GM18508 (cell line): ENCODE measurements around the gene PCDHA5.
"Not testable (repeated sequence)": the region's sequence is repeated elsewhere in the genome, so short reads cannot be mapped to it uniquely, and the experiment has no call there.

Experiments
- ATAC-seq: cut with Tn5 transposase; IDR thresholded peaks from one replicate; pipeline ENCODE4 v1.9.1; 2021; ENCODE audit warnings: moderate number of reproducible peaks; ENCODE audit not compliant: insufficient read depth, unreplicated experiment

The PCDHA5 gene

GRCh38 chr5:140821375-140822280 lies at the start of gene PCDHA5:
Gene PCDHA5 (plus strand): TSS chr5:140821613.
- ATAC-seq = no peak

GRCh38 chr5:140780512-140780911 lies 40.9 kb upstream of the PCDHA5 start:
- no peak for ATAC-seq

DNA sequence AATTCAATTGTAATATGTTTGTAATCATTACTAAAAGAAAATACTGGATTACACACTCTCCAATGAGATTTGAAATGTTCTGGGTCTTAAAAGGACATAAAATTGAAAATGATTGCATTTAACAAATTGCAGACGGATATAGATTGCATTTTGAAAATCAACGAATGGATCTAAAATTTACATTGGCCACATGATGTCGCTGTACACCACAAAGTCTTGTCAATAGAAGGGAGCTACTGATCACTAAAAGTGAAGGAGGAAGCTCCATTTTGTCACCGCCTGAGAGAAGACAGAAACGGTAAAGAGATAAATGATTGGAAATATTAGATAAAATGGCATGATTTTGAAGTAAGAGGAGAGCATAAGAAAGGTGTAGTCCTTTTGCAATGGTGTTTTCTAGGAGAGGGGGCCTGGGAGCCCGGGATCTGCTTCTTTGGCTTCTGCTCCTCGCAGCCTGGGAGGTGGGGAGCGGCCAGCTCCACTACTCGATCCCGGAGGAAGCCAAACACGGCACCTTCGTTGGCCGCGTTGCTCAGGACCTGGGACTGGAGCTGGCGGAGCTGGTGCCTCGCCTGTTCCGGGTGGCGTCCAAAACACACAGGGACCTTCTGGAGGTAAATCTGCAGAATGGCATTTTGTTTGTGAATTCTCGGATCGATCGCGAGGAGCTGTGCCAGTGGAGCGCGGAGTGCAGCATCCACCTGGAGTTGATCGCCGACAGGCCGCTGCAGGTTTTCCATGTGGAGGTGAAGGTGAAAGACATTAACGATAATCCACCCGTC lies 35.3 kb upstream of the PCDHA5 start, which contains the start of gene PCDHA1:
Gene PCDHA1, plus strand, starts transcription at position 236 of the 782 bp plus-strand sequence.
- ATAC-seq = no peak

DNA sequence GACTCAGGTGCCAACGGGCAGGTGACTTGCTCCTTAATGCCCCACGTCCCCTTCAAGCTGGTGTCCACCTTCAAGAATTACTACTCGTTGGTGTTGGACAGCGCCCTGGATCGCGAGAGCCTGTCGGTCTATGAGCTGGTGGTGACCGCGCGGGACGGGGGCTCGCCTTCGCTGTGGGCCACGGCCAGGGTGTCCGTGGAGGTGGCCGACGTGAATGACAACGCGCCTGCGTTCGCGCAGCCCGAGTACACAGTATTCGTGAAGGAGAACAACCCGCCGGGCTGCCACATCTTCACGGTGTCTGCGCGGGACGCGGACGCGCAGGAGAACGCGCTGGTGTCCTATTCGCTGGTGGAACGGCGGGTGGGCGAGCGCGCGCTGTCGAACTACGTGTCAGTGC lies 34.0 kb upstream of the PCDHA5 start:
- not testable (repeated sequence) for ATAC-seq

GRCh38 chr5:140787849-140788504 lies 33.4 kb upstream of the PCDHA5 start:
- ATAC-seq = not testable (repeated sequence)

DNA sequence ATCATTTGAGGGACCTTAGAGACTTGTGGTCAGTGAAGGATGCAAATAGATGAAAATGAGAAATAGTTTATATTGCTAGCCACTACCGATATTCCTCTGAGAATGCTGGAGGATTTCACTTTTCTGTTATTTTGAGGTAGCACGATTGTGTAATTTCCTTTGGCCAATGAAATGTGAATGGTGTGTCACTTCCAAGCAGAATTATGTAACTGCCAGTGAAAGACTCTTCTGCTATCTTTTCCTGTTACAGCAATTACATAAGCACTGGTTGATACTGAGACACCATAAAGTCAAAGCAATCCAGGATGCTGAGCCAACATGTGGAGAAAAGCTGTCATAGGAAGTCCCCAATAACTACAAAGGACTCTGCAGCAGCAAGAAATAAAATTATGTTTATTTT lies 30.3 kb upstream of the PCDHA5 start:
- ATAC-seq = no peak

DNA sequence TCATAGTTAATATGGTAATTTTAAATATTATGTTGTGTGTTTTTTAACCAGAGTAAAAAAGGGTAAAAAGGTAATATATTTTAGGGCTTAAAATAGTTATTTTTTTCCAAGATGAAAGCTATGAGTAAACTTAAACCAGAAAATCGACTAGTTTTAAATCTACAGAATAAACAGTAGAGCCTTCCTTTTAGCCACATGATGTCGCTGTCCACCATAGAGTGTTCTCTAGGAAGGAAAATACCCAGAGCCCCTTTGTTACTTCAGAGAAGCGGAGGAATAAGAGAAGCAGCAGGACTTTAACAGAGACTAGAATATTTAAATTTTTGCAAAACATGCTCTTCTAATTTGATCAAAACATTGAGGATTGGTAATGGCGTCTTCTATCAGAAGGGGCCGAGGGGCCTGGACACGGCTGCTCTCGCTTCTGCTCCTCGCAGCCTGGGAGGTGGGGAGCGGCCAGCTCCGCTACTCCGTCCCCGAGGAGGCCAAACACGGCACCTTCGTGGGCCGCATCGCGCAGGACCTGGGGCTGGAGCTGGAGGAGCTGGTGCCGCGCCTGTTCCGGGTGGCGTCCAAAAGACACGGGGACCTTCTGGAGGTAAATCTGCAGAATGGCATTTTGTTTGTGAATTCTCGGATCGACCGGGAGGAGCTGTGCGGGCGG lies 26.7 kb upstream of the PCDHA5 start, which contains the start of gene PCDHA2:
Gene PCDHA2, plus strand, starts transcription at position 258 of the 664 bp plus-strand sequence.
- no peak for ATAC-seq

- ATAC-seq = no peak
These were observed 26.2 kb upstream of the PCDHA5 start for GRCh38 chr5:140795259-140795641.

DNA sequence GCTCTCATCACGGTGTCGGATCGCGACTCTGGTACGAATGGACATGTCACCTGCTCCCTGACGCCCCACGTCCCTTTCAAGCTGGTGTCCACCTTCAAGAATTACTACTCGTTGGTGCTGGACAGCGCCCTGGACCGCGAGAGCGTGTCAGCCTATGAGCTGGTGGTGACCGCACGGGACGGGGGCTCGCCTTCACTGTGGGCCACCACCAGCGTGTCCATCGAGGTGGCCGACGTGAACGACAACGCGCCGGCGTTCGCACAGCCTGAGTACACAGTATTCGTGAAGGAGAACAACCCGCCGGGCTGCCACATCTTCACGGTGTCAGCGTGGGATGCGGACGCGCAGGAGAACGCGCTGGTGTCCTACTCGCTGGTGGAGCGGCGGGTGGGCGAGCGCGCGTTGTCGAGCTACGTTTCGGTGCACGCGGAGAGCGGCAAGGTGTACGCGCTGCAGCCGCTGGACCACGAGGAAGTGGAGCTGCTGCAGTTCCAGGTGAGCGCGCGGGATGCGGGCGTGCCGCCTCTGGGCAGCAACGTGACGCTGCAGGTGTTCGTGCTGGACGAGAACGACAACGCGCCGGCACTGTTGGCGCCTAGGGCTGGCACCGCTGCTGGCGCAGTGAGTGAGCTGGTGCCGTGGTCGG lies 25.2 kb upstream of the PCDHA5 start:
- ATAC-seq = not testable (repeated sequence)

DNA sequence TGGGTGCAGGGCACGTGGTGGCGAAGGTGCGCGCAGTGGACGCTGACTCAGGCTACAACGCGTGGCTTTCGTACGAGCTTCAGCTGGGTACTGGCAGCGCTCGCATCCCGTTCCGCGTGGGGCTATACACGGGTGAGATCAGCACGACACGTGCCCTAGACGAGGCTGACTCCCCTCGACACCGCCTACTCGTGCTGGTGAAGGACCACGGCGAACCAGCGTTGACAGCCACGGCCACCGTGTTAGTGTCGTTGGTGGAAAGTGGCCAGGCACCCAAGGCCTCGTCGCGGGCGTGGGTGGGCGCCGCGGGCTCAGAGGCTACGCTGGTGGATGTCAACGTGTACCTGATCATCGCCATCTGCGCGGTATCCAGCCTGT lies 24.7 kb upstream of the PCDHA5 start:
- no peak for ATAC-seq

DNA sequence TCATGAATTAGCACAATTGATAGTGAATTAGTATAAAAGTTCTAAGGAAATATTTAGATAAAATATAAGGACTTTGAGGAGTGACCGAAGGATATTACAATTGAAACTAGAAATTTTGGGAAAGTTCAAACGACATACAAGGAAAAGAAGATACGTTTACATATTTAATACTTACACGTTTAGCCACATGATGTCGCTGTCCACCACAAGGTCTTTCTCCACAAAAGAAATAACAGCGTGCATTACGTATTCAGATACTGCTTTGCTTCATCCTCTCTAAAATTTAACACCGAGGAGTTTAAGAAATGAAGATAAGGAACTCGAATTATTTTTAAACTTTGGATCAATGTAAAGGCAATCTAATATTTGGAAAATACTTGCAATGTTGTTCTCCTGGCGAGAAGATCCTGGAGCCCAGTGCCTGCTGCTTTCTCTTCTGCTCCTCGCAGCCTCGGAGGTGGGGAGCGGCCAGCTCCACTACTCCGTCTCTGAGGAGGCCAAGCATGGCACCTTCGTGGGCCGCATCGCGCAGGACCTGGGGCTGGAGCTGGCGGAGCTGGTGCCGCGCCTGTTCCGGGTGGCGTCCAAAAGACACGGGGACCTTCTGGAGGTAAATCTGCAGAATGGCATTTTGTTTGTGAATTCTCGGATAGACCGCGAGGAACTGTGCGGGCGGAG lies 20.5 kb upstream of the PCDHA5 start, which contains the start of gene PCDHA3:
Gene PCDHA3, plus strand, starts transcription at position 242 of the 678 bp plus-strand sequence.
- no peak for ATAC-seq

- no peak for ATAC-seq
These were observed 19.9 kb upstream of the PCDHA5 start for GRCh38 chr5:140801494-140801841.

- not testable (repeated sequence) for ATAC-seq
These were observed 19.0 kb upstream of the PCDHA5 start for GRCh38 chr5:140802381-140802780.

DNA sequence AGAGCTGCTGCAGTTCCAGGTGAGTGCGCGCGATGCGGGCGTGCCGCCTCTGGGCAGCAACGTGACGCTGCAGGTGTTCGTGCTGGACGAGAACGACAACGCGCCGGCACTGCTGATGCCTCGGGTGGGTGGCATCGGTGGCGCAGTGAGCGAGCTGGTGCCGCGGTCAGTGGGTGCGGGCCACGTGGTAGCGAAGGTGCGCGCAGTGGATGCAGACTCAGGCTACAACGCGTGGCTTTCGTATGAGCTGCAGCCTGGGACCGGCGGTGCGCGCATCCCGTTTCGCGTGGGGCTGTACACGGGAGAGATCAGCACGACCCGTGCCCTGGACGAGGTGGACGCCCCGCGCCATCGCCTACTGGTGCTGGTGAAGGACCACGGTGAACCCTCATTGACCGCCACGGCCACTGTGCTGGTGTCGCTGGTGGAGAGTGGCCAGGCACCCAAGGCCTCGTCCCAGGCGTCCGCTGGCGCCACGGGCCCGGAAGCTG lies 18.6 kb upstream of the PCDHA5 start:
- ATAC-seq = no peak

- ATAC-seq = no peak
These were observed 14.3 kb upstream of the PCDHA5 start, which contains the start of gene PCDHA4 for GRCh38 chr5:140806834-140807775. Gene PCDHA4 (plus strand): TSS chr5:140807068.

DNA sequence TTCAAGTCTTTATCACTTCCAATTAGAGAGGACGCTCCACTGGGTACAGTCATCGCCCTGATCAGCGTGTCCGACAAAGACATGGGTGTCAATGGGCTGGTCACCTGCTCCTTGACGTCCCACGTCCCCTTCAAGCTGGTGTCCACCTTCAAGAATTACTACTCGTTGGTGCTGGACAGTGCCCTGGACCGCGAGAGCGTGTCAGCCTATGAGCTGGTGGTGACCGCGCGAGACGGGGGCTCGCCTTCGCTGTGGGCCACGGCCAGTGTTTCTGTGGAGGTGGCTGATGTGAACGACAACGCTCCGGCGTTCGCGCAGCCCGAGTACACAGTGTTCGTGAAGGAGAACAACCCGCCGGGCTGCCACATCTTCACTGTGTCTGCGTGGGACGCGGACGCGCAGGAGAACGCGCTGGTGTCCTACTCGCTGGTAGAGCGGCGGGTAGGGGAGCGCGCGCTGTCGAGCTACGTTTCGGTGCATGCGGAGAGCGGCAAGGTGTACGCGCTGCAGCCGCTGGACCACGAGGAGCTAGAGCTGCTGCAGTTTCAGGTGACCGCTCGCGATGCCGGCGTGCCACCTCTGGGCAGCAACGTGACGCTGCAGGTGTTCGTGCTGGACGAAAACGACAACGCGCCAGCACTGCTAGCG lies 13.0 kb upstream of the PCDHA5 start:
- not testable (repeated sequence) for ATAC-seq

- no peak for ATAC-seq
These were observed 12.5 kb upstream of the PCDHA5 start for GRCh38 chr5:140808889-140809291.
